ENCODE results near the gene TBK1. TPM values are rescaled to one million over a fixed set of nuclear protein-coding genes. Genes with fewer than 3 reads are reported as not detected.

Gene TBK1
- total RNA-seq, 1 experiment from 2014 or later = 33.8 TPM

DNA sequence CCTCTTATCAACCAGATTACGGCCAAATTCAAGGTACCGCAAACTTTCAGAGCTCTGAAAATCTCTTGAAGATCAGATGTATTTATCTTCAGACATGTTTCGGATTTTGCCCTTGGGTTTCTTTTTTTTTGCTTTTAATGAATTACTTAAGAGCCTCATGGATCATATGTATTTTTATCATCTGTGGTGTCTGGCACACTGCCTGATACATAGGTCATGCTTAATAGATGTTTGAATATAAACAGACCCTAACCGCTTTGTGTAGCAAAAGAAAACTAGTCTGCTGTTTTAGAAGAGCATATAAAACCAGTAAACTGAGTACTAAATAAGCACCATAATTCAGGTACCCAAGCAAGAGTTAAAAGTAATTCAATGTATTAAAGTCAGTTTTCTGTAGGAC lies 20.1 kb upstream of the TBK1 start:
- H3K4me3 ChIP-seq (ENCODE audit: low read depth, low read length, poor library complexity, severe bottlenecking) = no peak overlapping the region
- TF ChIP-seq, protein P1, sequence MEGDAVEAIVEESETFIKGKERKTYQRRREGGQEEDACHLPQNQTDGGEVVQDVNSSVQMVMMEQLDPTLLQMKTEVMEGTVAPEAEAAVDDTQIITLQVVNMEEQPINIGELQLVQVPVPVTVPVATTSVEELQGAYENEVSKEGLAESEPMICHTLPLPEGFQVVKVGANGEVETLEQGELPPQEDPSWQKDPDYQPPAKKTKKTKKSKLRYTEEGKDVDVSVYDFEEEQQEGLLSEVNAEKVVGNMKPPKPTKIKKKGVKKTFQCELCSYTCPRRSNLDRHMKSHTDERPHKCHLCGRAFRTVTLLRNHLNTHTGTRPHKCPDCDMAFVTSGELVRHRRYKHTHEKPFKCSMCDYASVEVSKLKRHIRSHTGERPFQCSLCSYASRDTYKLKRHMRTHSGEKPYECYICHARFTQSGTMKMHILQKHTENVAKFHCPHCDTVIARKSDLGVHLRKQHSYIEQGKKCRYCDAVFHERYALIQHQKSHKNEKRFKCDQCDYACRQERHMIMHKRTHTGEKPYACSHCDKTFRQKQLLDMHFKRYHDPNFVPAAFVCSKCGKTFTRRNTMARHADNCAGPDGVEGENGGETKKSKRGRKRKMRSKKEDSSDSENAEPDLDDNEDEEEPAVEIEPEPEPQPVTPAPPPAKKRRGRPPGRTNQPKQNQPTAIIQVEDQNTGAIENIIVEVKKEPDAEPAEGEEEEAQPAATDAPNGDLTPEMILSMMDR (conservative IDR thresholded peaks at IDR 0.05; ENCODE audit: low read depth, low read length) = no peak
- TF ChIP-seq EZH2 (IDR thresholded peaks at IDR 0.05; ENCODE audit: borderline replicate concordance, low read depth, low read length, poor library complexity, severe bottlenecking) = no peak
- no peaks in the 10 kb centered on the region for H3K4me1 ChIP-seq (ENCODE audit: insufficient read depth, low read length, poor library complexity, severe bottlenecking)
- no peak overlapping the region for H3K27ac ChIP-seq (ENCODE audit: low read depth, low read length, poor library complexity, severe bottlenecking)
- ChIA-PET POLR2A (ENCODE audit: low non-redundant PET) (no interaction called here), CTCF (no interaction called here)
- H3K9me3 ChIP-seq (ENCODE audit: low read depth, low read length, poor library complexity, severe bottlenecking) = no peaks in the 10 kb centered on the region
- intact Hi-C loops (cut with micrococcal nuclease; ENCODE audit: unreplicated experiment) = no loop called here
- DNase-seq (ENCODE audit: low spot score) = no peak
- no peaks in the 10 kb centered on the region for H3K27me3 ChIP-seq (replicated peaks; ENCODE audit: insufficient read depth, low read depth, low read length, poor library complexity)
- H3K36me3 ChIP-seq (ENCODE audit: insufficient read depth, low read length, poor library complexity, severe bottlenecking) = peaks cover 99% of the 10 kb centered on the region
- no TSS peak for BruUV-seq (replicated peaks)

DNA sequence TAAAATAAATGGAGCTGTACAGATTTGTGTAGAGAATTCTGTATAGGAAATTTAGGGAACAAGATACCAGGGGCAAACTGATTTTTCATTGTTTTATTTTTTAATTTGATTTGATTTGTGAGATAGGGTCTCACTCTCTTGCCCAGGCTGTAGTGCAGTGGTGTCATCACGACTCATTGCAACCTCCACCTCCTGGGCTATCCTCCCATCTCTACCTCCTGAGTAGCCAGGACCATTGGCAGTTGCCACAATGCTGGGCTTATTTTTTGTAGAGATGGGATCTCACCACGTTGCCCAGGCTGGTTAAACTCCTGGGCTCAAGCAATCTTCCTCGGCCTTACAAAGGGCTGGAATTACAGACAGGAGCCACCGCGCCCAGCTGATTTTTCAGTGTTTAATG lies 18.0 kb upstream of the TBK1 start:
- TF ChIP-seq, protein P1 (conservative IDR thresholded peaks at IDR 0.05; ENCODE audit: low read depth, low read length) = no peak
- no peak for TF ChIP-seq EZH2 (IDR thresholded peaks at IDR 0.05; ENCODE audit: borderline replicate concordance, low read depth, low read length, poor library complexity, severe bottlenecking)
- ChIA-PET POLR2A (ENCODE audit: low non-redundant PET) (no interaction called here), CTCF (no interaction called here)
- Histone ChIP-seq H3K4me1 (ENCODE audit: insufficient read depth, low read length, poor library complexity, severe bottlenecking) (no peaks in the 10 kb centered on the region), H3K4me3 (ENCODE audit: low read depth, low read length, poor library complexity, severe bottlenecking) (no peak overlapping the region), H3K27ac (ENCODE audit: low read depth, low read length, poor library complexity, severe bottlenecking) (no peak overlapping the region), H3K9me3 (ENCODE audit: low read depth, low read length, poor library complexity, severe bottlenecking) (no peaks in the 10 kb centered on the region), H3K27me3 (replicated peaks; ENCODE audit: insufficient read depth, low read depth, low read length, poor library complexity) (no peaks in the 10 kb centered on the region), H3K36me3 (ENCODE audit: insufficient read depth, low read length, poor library complexity, severe bottlenecking) (peaks cover 100% of the 10 kb centered on the region)
- intact Hi-C loops (cut with micrococcal nuclease; ENCODE audit: unreplicated experiment) = no loop called here
- BruUV-seq (replicated peaks) = no TSS peak
- no peak for DNase-seq (ENCODE audit: low spot score)

DNA sequence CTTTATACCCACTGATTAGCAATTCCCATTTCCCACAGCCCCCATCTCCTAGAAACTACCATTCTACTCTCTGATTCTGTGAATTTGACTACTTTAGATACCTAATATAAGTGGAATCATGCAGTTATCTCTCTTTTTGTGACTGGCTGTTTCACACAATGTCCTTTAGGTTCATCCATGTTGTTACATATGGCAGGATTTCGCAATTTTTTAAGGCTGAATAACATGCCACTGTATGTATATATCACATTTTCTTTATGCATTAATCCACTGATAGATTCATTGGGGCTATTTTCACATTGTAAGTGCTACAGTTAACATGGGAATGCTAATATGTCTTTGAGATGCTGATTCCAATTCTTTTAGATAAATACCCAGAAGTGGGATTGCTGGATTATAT lies 11.8 kb upstream of the TBK1 start:
- Histone ChIP-seq H3K4me3 (ENCODE audit: low read depth, low read length, poor library complexity, severe bottlenecking) (no peak overlapping the region), H3K27me3 (replicated peaks; ENCODE audit: insufficient read depth, low read depth, low read length, poor library complexity) (no peaks in the 10 kb centered on the region), H3K36me3 (ENCODE audit: insufficient read depth, low read length, poor library complexity, severe bottlenecking) (peaks cover 99% of the 10 kb centered on the region), H3K9me3 (ENCODE audit: low read depth, low read length, poor library complexity, severe bottlenecking) (no peaks in the 10 kb centered on the region), H3K4me1 (ENCODE audit: insufficient read depth, low read length, poor library complexity, severe bottlenecking) (no peaks in the 10 kb centered on the region), H3K27ac (ENCODE audit: low read depth, low read length, poor library complexity, severe bottlenecking) (no peak overlapping the region)
- intact Hi-C loops (cut with micrococcal nuclease; ENCODE audit: unreplicated experiment) = no loop called here
- TF ChIP-seq, protein P1 (conservative IDR thresholded peaks at IDR 0.05; ENCODE audit: low read depth, low read length) = no peak
- no peak for TF ChIP-seq EZH2 (IDR thresholded peaks at IDR 0.05; ENCODE audit: borderline replicate concordance, low read depth, low read length, poor library complexity, severe bottlenecking)
- ChIA-PET POLR2A (ENCODE audit: low non-redundant PET) (no interaction called here), CTCF (no interaction called here)
- BruUV-seq (replicated peaks) = no TSS peak
- no peak for DNase-seq (ENCODE audit: low spot score)
